ENCODE measurements around the gene PDIA4.

PDIA4 gene

DNA sequence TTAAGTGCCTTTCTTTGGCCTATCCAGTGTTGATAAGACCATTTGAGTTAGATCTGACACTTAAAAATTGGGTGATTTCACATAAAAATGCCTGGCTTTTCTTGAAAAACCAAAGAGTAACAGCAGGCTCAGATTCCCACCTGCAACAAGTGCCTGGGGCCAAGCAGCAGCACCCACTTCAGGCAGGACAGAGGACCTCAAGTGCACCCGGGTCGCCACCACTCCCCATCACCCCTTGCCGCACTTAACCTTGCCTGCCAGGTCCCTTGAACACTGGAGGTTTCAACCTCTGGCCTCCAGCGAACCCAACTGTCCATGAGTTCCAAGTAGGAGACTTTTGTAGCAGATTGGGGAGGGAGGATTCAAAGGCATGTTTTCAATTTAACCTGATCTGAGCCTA, 30.8 kb downstream of the PDIA4 start:
- DNase-seq (ENCODE audit: low read depth), result no peak
- TF ChIP-seq, protein P1, sequence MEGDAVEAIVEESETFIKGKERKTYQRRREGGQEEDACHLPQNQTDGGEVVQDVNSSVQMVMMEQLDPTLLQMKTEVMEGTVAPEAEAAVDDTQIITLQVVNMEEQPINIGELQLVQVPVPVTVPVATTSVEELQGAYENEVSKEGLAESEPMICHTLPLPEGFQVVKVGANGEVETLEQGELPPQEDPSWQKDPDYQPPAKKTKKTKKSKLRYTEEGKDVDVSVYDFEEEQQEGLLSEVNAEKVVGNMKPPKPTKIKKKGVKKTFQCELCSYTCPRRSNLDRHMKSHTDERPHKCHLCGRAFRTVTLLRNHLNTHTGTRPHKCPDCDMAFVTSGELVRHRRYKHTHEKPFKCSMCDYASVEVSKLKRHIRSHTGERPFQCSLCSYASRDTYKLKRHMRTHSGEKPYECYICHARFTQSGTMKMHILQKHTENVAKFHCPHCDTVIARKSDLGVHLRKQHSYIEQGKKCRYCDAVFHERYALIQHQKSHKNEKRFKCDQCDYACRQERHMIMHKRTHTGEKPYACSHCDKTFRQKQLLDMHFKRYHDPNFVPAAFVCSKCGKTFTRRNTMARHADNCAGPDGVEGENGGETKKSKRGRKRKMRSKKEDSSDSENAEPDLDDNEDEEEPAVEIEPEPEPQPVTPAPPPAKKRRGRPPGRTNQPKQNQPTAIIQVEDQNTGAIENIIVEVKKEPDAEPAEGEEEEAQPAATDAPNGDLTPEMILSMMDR (IDR thresholded peaks at IDR 0.05; ENCODE audit: low read length, missing control alignments), result no peak
- H3K4me3 ChIP-seq (replicated peaks; ENCODE audit: low read depth, low read length), result no peak overlapping the region

GRCh38 chr7:148994576-148994975, 33.7 kb downstream of the PDIA4 start:
- DNase-seq (ENCODE audit: low read depth), result no peak
- H3K4me3 ChIP-seq (replicated peaks; ENCODE audit: low read depth, low read length), result no peak overlapping the region
- TF ChIP-seq, protein P1 (IDR thresholded peaks at IDR 0.05; ENCODE audit: low read length, missing control alignments), result no peak

GRCh38 chr7:148993193-148993592, 35.1 kb downstream of the PDIA4 start:
- DNase-seq (ENCODE audit: low read depth), result no peak
- TF ChIP-seq, protein P1 (IDR thresholded peaks at IDR 0.05; ENCODE audit: low read length, missing control alignments), result no peak
- no peak overlapping the region for H3K4me3 ChIP-seq (replicated peaks; ENCODE audit: low read depth, low read length)

DNA sequence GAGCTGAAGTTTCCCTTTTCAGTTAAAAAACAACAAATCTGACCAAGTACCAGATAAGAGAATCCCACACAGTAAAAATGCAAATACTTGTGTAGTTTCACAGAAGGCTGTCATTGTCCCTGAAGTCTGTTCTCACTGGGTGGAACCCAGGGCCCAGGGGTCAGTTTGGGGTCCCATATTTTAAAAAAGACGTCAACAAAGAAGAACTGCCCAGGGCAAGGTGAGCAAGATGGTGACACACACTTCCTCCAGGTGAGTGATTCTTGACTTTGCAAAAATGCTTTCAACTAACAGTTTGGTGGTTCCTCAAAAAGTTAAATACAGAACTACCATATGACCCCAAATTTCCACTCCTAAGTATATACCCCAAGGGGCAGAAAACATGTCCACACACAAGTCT, 36.8 kb downstream of the PDIA4 start:
- H3K4me3 ChIP-seq (replicated peaks; ENCODE audit: low read depth, low read length), result no peak overlapping the region
- TF ChIP-seq, protein P1 (IDR thresholded peaks at IDR 0.05; ENCODE audit: low read length, missing control alignments), result no peak
- DNase-seq (ENCODE audit: low read depth), result no peak

DNA sequence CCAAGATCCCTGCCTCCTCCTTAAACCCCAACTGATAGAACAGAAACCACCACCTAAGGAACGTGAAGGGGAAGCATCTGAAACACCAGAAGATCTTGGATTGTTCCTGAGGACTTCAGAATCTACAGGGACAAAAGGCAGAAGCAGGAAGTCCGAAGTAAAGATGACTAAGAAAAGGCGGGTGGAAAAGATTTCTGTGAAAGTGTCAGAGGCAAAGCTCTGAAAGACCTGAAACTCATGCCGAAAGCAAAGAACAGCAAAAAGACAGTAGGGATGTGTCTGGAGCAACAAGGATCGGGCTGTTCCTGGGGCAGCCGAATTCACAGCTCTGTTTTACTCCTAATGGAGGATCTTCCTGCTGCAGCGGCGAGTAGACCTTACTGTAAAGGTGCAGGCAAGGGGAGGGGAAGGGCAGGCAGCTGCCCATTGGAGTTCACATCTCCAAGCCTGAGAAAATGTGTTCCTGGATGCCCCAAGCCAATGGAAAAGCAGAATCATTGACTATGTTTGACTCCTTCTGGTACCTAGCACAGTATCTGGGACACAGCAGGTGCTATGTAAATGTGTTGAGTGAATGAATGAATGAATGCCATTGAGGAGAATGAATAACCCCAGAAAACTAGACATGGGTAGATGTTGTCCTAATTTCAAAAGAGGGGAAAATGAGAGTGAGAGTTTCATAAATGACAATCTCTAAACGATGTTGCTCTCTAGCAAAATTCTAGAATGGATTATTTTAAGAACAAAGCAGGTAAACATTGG, 40.4 kb downstream of the PDIA4 start:
- peak overlapping the region; percentile 64 for H3K4me3 ChIP-seq (replicated peaks; ENCODE audit: low read depth, low read length)
- DNase-seq (ENCODE audit: low read depth), result no peak

GRCh38 chr7:148987010-148987750, 41.1 kb downstream of the PDIA4 start:
- H3K4me3 ChIP-seq (replicated peaks; ENCODE audit: low read depth, low read length), result peak overlapping the region; percentile 64
- TF ChIP-seq, protein P1 (IDR thresholded peaks at IDR 0.05; ENCODE audit: low read length, missing control alignments), result no peak
- DNase-seq (ENCODE audit: low read depth), result peak; percentile 93

More for the DNA sequence above, 40.4 kb downstream of the PDIA4 start:
- TF ChIP-seq, protein P1 (IDR thresholded peaks at IDR 0.05; ENCODE audit: low read length, missing control alignments), result no peak

All from fibroblast of pulmonary artery (primary cell).